ENCODE measurements around the gene ZDHHC11.
"Not testable (repeated sequence)": the region's sequence is repeated elsewhere in the genome, so short reads cannot be mapped to it uniquely, and the experiment has no call there.

ZDHHC11 gene

GRCh38 chr5:843371-843770 lies 7.4 kb downstream of the ZDHHC11 start:
- not testable (repeated sequence) for DNase-seq

GRCh38 chr5:842402-843221 lies 8.2 kb downstream of the ZDHHC11 start:
- DNase-seq, result not testable (repeated sequence)

GRCh38 chr5:841531-842401 lies 9.0 kb downstream of the ZDHHC11 start:
- DNase-seq, result not testable (repeated sequence)

GRCh38 chr5:840974-841435 lies 9.8 kb downstream of the ZDHHC11 start:
- DNase-seq, result not testable (repeated sequence)

- DNase-seq, result not testable (repeated sequence)
Observed at GRCh38 chr5:840118-840973, 10.4 kb downstream of the ZDHHC11 start.

- not testable (repeated sequence) for DNase-seq
Observed at GRCh38 chr5:838431-838851, 12.3 kb downstream of the ZDHHC11 start.

- DNase-seq, result not testable (repeated sequence)
Observed at GRCh38 chr5:837621-838121, 13.1 kb downstream of the ZDHHC11 start.

GRCh38 chr5:835933-836612 lies 14.7 kb downstream of the ZDHHC11 start:
- not testable (repeated sequence) for DNase-seq

- not testable (repeated sequence) for DNase-seq
Observed at GRCh38 chr5:834013-834412, 16.8 kb downstream of the ZDHHC11 start.

GRCh38 chr5:828194-828593 lies 22.6 kb downstream of the ZDHHC11 start:
- not testable (repeated sequence) for DNase-seq

GRCh38 chr5:825544-825943 lies 25.2 kb downstream of the ZDHHC11 start:
- DNase-seq, result not testable (repeated sequence)

GRCh38 chr5:821504-821903 lies 29.3 kb downstream of the ZDHHC11 start:
- no peak for DNase-seq

GRCh38 chr5:820245-820644 lies 30.5 kb downstream of the ZDHHC11 start:
- no peak for DNase-seq

GRCh38 chr5:819078-819477 lies 31.7 kb downstream of the ZDHHC11 start:
- DNase-seq, result no peak

GRCh38 chr5:816176-816575 lies 34.6 kb downstream of the ZDHHC11 start:
- DNase-seq, result no peak

- no peak for DNase-seq
Observed at GRCh38 chr5:815449-815848, 35.3 kb downstream of the ZDHHC11 start.

- not testable (repeated sequence) for DNase-seq
Observed at GRCh38 chr5:813575-813974, 37.2 kb downstream of the ZDHHC11 start.

GRCh38 chr5:811384-811783 lies 39.4 kb downstream of the ZDHHC11 start:
- DNase-seq, result not testable (repeated sequence)

- DNase-seq, result not testable (repeated sequence)
Observed at GRCh38 chr5:807719-808514, 42.9 kb downstream of the ZDHHC11 start.

- no peak for DNase-seq
Observed at GRCh38 chr5:801472-801871, 49.3 kb downstream of the ZDHHC11 start.

- DNase-seq, result not testable (repeated sequence)
Observed at GRCh38 chr5:801055-801454, 49.7 kb downstream of the ZDHHC11 start.
